ENCODE data around the gene PEX16.
A peak's percentile ranks its signal among the peaks of the same experiment; 100 is the strongest.

PEX16 gene

GRCh38 chr11:45897556-45897955 is 20.1 kb downstream of the PEX16 start:
- no peak for DNase-seq (ENCODE audit: low spot score)

- DNase-seq (ENCODE audit: low spot score): no peak
Observed at GRCh38 chr11:45896422-45896984, 21.2 kb downstream of the PEX16 start.

- DNase-seq (ENCODE audit: low spot score): no peak
Observed at GRCh38 chr11:45895553-45896259, 22.0 kb downstream of the PEX16 start.

- no peak for DNase-seq (ENCODE audit: low spot score)
Observed at GRCh38 chr11:45894555-45895247, 23.0 kb downstream of the PEX16 start.

- DNase-seq (ENCODE audit: low spot score): no peak
Observed at GRCh38 chr11:45892856-45893255, 24.8 kb downstream of the PEX16 start.

GRCh38 chr11:45890886-45891550 is 26.7 kb downstream of the PEX16 start:
- no peak for DNase-seq (ENCODE audit: low spot score)

- no peak for DNase-seq (ENCODE audit: low spot score)
Observed at GRCh38 chr11:45889966-45890365, 27.7 kb downstream of the PEX16 start.

- no peak for DNase-seq (ENCODE audit: low spot score)
Observed at GRCh38 chr11:45889555-45889954, 28.1 kb downstream of the PEX16 start.

GRCh38 chr11:45887587-45887986 is 30.1 kb downstream of the PEX16 start:
- DNase-seq (ENCODE audit: low spot score): no peak

GRCh38 chr11:45886816-45887520 is 30.7 kb downstream of the PEX16 start:
- DNase-seq (ENCODE audit: low spot score): no peak

GRCh38 chr11:45885921-45886721 is 31.6 kb downstream of the PEX16 start:
- DNase-seq (ENCODE audit: low spot score): no peak

GRCh38 chr11:45885274-45885920 is 32.3 kb downstream of the PEX16 start, which contains the start of gene MAPK8IP1:
Gene MAPK8IP1, plus strand, starts transcription at chr11:45885651. Its CDS starts 170 bp downstream, at chr11:45885821.
- DNase-seq (ENCODE audit: low spot score): peak; percentile 33

GRCh38 chr11:45884596-45885185 is 33.0 kb downstream of the PEX16 start:
- no peak for DNase-seq (ENCODE audit: low spot score)

GRCh38 chr11:45881708-45882368 is 35.8 kb downstream of the PEX16 start:
- DNase-seq (ENCODE audit: low spot score): no peak

GRCh38 chr11:45880772-45881570 is 36.7 kb downstream of the PEX16 start:
- no peak for DNase-seq (ENCODE audit: low spot score)

GRCh38 chr11:45879803-45880686 is 37.6 kb downstream of the PEX16 start:
- no peak for DNase-seq (ENCODE audit: low spot score)

GRCh38 chr11:45877845-45878244 is 39.8 kb downstream of the PEX16 start:
- no peak for DNase-seq (ENCODE audit: low spot score)

- DNase-seq (ENCODE audit: low spot score): no peak
Observed at GRCh38 chr11:45877221-45877620, 40.5 kb downstream of the PEX16 start.
